Glomerular endothelial cell (primary cell): ENCODE measurements around the gene XRCC3. TPM values are rescaled to one million over a fixed set of nuclear protein-coding genes. Genes with fewer than 3 reads are reported as not detected.

Source experiments
- total RNA-seq: library from RNA; depleted of rRNA; stranded (reverse); fragments of >200 nt; gene quantifications from 2 replicates; pipeline ENCODE4 v1.2.3, GENCODE V29; 2015

XRCC3 gene
- total RNA-seq, 1 donor from 2014 or later: 15.5 TPM

Other genes with a start within 250 kb of the XRCC3 start
- 10.3 and 30.8 TPM in 2 replicates for gene CKB, start 192.6 kb downstream of the XRCC3 start, total RNA-seq
- gene TRMT61A, start 186.3 kb downstream of the XRCC3 start, total RNA-seq: 7.1 and 9.3 TPM in 2 replicates
- 23.8 and 27.4 TPM in 2 replicates for gene BAG5, start 152.8 kb downstream of the XRCC3 start, total RNA-seq
- 38.4 and 38.9 TPM in 2 replicates for gene COA8, start 152.5 kb downstream of the XRCC3 start, total RNA-seq
- 253 and 368 TPM in 2 replicates for gene KLC1, start 86.2 kb downstream of the XRCC3 start, total RNA-seq
- gene ZFYVE21, start 359 bp upstream of the XRCC3 start, total RNA-seq: 90.4 and 121 TPM in 2 replicates
- gene PPP1R13B, start 132.1 kb upstream of the XRCC3 start, total RNA-seq: 13.1 and 39.8 TPM in 2 replicates
- 0.10 and 5.0 TPM in 2 replicates for gene TDRD9, start 213.0 kb upstream of the XRCC3 start, total RNA-seq
- gene RD3L, start 227.1 kb upstream of the XRCC3 start, total RNA-seq: not detected in 2 replicates